ENCODE data around the gene LY6G5C.
A peak's percentile ranks its signal among the peaks of the same experiment; 100 is the strongest.

The LY6G5C gene

GRCh38 chr6:31658983-31659648 lies 21.8 kb downstream of the LY6G5C start:
- Histone ChIP-seq H3K36me3 (ENCODE audit: insufficient read depth, insufficient read length, low read length) (peaks cover 51% of the 10 kb centered on the region), H3K4me1 (ENCODE audit: insufficient read depth, insufficient read length) (peaks cover 8% of the 10 kb centered on the region), H3K27me3 (ENCODE audit: insufficient read depth, insufficient read length) (no peaks in the 10 kb centered on the region), H3K4me3 (ENCODE audit: insufficient read length, low read depth) (peak overlapping the region; percentile 75), H3K9ac (ENCODE audit: insufficient read length, low read depth) (no peak overlapping the region), H3K9me3 (ENCODE audit: insufficient read depth, low read length) (no peaks in the 10 kb centered on the region)
- no peak for DNase-seq (ENCODE audit: low read depth, low spot score)
- TF ChIP-seq ZNF274 (IDR thresholded peaks at IDR 0.05; ENCODE audit: low read depth, low read length) (no peak), YY1 (IDR thresholded peaks at IDR 0.05; ENCODE audit: insufficient read depth, insufficient read length) (no peak), SUZ12 (IDR thresholded peaks at IDR 0.05; ENCODE audit: extremely low read depth, insufficient read depth, insufficient read length) (no peak)

DNA sequence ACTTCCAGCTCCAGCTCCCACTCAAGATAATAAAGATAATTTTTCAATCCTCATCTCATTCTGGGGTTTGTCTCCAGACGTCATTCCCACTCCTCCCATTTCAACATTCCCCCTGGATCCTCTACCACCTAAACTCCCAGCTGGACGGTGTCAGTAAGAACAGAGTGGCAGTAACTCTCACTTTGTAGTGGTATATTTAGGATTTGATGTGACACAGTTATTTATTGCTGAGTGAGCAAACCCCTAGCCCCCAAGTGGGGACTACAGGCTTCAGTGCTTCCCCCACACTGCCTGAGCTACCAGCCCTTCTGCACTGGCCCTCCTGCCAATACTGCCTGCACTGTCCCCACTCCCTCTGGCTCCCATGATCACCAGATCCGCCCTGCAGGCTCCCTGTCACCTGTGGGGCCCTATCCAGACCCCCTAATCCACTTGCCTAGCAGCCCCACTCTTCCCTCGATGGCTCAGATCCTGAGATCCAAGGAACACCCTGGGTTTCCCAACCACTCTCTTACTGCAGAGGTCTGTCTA lies 22.6 kb downstream of the LY6G5C start:
- TF ChIP-seq SUZ12 (IDR thresholded peaks at IDR 0.05; ENCODE audit: extremely low read depth, insufficient read depth, insufficient read length): no peak
- TF ChIP-seq YY1 (IDR thresholded peaks at IDR 0.05; ENCODE audit: insufficient read depth, insufficient read length): no peak
- TF ChIP-seq ZNF274 (IDR thresholded peaks at IDR 0.05; ENCODE audit: low read depth, low read length): no peak
- H3K4me1 ChIP-seq (ENCODE audit: insufficient read depth, insufficient read length): peaks cover 8% of the 10 kb centered on the region
- peaks cover 44% of the 10 kb centered on the region for H3K36me3 ChIP-seq (ENCODE audit: insufficient read depth, insufficient read length, low read length)
- no peaks in the 10 kb centered on the region for H3K27me3 ChIP-seq (ENCODE audit: insufficient read depth, insufficient read length)
- H3K9me3 ChIP-seq (ENCODE audit: insufficient read depth, low read length): no peaks in the 10 kb centered on the region
- DNase-seq (ENCODE audit: low read depth, low spot score): no peak
- H3K9ac ChIP-seq (ENCODE audit: insufficient read length, low read depth): no peak overlapping the region
- H3K4me3 ChIP-seq (ENCODE audit: insufficient read length, low read depth): no peak overlapping the region

GRCh38 chr6:31657406-31658157 lies 23.3 kb downstream of the LY6G5C start:
- H3K4me3 ChIP-seq (ENCODE audit: insufficient read length, low read depth): no peak overlapping the region
- H3K9me3 ChIP-seq (ENCODE audit: insufficient read depth, low read length): no peaks in the 10 kb centered on the region
- H3K4me1 ChIP-seq (ENCODE audit: insufficient read depth, insufficient read length): peaks cover 8% of the 10 kb centered on the region
- no peak for DNase-seq (ENCODE audit: low read depth, low spot score)
- no peak for TF ChIP-seq ZNF274 (IDR thresholded peaks at IDR 0.05; ENCODE audit: low read depth, low read length)
- TF ChIP-seq YY1 (IDR thresholded peaks at IDR 0.05; ENCODE audit: insufficient read depth, insufficient read length): no peak
- TF ChIP-seq SUZ12 (IDR thresholded peaks at IDR 0.05; ENCODE audit: extremely low read depth, insufficient read depth, insufficient read length): no peak
- H3K9ac ChIP-seq (ENCODE audit: insufficient read length, low read depth): no peak overlapping the region
- H3K27me3 ChIP-seq (ENCODE audit: insufficient read depth, insufficient read length): no peaks in the 10 kb centered on the region
- H3K36me3 ChIP-seq (ENCODE audit: insufficient read depth, insufficient read length, low read length): peaks cover 38% of the 10 kb centered on the region

- no peak for DNase-seq (ENCODE audit: low read depth, low spot score)
These were observed 25.3 kb downstream of the LY6G5C start, which contains the start of gene APOM for GRCh38 chr6:31655349-31656237. APOM (plus strand) TSS chr6:31655894; CDS start chr6:31655967, 73 bp downstream.

DNA sequence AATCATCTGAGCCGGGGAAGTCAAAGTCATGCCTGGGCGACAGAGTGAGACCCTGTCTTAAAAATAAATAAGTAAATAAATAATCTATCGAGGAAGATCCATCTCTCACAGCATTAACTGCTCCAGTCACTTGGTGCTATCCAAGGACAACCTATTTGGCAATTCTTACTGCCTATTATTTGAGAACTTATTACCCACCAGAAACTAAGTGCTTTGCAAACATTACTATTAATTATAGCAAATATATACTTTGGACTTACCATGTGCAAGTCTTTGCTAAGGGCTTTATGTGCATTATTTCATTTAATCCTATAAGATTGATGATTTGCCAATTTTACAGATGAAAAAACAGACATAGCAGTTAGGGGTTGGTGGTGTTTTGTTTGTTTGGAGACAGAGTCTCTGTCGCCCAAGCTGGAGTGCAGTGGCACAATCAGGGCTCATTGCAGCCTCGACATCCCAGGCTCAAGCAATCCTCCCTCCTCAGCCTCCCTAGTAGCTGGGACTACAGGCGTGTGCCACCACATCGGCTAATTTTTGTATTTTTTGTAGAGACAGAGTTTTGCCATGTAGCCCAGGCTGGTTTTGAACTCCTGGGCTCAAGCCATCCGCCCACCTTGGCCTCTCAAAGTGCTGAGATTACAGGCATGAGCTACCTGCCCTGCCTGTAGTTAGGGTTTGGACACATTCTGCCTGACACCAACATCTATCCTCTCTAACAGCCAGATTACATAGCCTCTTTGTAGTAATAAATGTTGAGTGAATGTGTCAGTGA lies 26.1 kb downstream of the LY6G5C start:
- Histone ChIP-seq H3K36me3 (ENCODE audit: insufficient read depth, insufficient read length, low read length) (peaks cover 34% of the 10 kb centered on the region), H3K9ac (ENCODE audit: insufficient read length, low read depth) (no peak overlapping the region), H3K9me3 (ENCODE audit: insufficient read depth, low read length) (no peaks in the 10 kb centered on the region), H3K27me3 (ENCODE audit: insufficient read depth, insufficient read length) (no peaks in the 10 kb centered on the region), H3K4me3 (ENCODE audit: insufficient read length, low read depth) (no peak overlapping the region), H3K4me1 (ENCODE audit: insufficient read depth, insufficient read length) (peaks cover 8% of the 10 kb centered on the region)
- DNase-seq (ENCODE audit: low read depth, low spot score): no peak
- TF ChIP-seq ZNF274 (IDR thresholded peaks at IDR 0.05; ENCODE audit: low read depth, low read length) (no peak), SUZ12 (IDR thresholded peaks at IDR 0.05; ENCODE audit: extremely low read depth, insufficient read depth, insufficient read length) (no peak), YY1 (IDR thresholded peaks at IDR 0.05; ENCODE audit: insufficient read depth, insufficient read length) (no peak)

More at GRCh38 chr6:31655349-31656237, 25.3 kb downstream of the LY6G5C start, which contains the start of gene APOM:
- no peaks in the 10 kb centered on the region for H3K9me3 ChIP-seq (ENCODE audit: insufficient read depth, low read length)
- H3K9ac ChIP-seq (ENCODE audit: insufficient read length, low read depth): no peak within 1 kb of the TSS
- H3K4me1 ChIP-seq (ENCODE audit: insufficient read depth, insufficient read length): peaks cover 8% of the 10 kb centered on the region
- no peak for TF ChIP-seq ZNF274 (IDR thresholded peaks at IDR 0.05; ENCODE audit: low read depth, low read length)
- no peak for TF ChIP-seq SUZ12 (IDR thresholded peaks at IDR 0.05; ENCODE audit: extremely low read depth, insufficient read depth, insufficient read length)
- peaks cover 32% of the 10 kb centered on the region for H3K36me3 ChIP-seq (ENCODE audit: insufficient read depth, insufficient read length, low read length)
- no peak within 1 kb of the TSS for H3K4me3 ChIP-seq (ENCODE audit: insufficient read length, low read depth)
- no peaks in the 10 kb centered on the region for H3K27me3 ChIP-seq (ENCODE audit: insufficient read depth, insufficient read length)

DNA sequence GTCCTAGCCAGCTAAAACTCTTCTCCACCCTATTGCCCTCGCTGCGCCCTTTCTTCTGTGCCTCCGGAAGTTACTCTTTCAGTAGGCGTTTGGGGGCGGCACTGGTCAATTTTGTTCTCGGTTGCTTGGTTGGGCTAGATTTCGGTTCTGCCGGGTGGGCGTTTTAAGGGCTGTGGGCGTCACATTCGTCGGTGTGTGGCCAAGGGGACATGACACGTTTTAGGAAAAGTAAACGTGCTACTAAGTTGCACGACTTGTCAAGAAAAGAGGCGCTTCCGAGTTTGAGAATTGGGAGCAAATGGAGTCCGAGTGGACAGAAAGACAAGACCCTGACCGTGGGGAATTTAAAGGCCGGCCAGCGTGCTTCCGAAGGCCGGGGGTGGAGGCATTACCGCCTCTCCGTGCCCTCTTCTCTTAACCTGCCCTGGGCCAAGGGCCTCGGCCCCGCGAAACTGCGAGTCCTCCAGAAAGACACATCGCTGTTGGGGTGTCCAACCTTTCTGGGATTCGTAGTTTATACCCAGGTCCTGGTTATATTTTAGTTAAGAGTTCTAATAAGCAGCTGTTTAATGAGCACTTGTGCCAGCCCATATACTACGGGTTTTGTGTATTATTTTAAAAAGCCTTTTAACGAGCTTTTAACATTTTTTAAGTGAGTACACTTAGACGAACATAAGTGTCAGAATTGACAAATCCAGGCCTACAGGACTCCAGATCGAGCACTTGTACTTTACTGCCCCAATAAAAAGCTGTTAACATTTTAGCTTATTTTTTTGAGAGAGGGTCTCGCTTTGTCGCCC lies 27.7 kb downstream of the LY6G5C start:
- no peaks in the 10 kb centered on the region for H3K9me3 ChIP-seq (ENCODE audit: insufficient read depth, low read length)
- peaks cover 39% of the 10 kb centered on the region for H3K36me3 ChIP-seq (ENCODE audit: insufficient read depth, insufficient read length, low read length)
- no peak for TF ChIP-seq YY1 (IDR thresholded peaks at IDR 0.05; ENCODE audit: insufficient read depth, insufficient read length)
- no peak for TF ChIP-seq SUZ12 (IDR thresholded peaks at IDR 0.05; ENCODE audit: extremely low read depth, insufficient read depth, insufficient read length)
- TF ChIP-seq ZNF274 (IDR thresholded peaks at IDR 0.05; ENCODE audit: low read depth, low read length): no peak
- peak; percentile 74 for DNase-seq (ENCODE audit: low read depth, low spot score)
- H3K4me1 ChIP-seq (ENCODE audit: insufficient read depth, insufficient read length): no peaks in the 10 kb centered on the region
- H3K27me3 ChIP-seq (ENCODE audit: insufficient read depth, insufficient read length): no peaks in the 10 kb centered on the region
- H3K4me3 ChIP-seq (ENCODE audit: insufficient read length, low read depth): peak overlapping the region; percentile 89
- peak overlapping the region; percentile 85 for H3K9ac ChIP-seq (ENCODE audit: insufficient read length, low read depth)

Data from NT2/D1 (cell line).